Endometrium (tissue), 2 donors: ENCODE measurements around the gene PIKFYVE.
"Not testable (repeated sequence)": the region's sequence is repeated elsewhere in the genome, so short reads cannot be mapped to it uniquely, and the experiment has no call there.

Source experiments
- FAIRE-seq: peaks from 2 replicates; lab custom pipeline; 2012; peaks lifted over from hg19 to GRCh38; lab: Jason Lieb, UNC
- donor health status: control.
- donor health status: control.

PIKFYVE gene

DNA sequence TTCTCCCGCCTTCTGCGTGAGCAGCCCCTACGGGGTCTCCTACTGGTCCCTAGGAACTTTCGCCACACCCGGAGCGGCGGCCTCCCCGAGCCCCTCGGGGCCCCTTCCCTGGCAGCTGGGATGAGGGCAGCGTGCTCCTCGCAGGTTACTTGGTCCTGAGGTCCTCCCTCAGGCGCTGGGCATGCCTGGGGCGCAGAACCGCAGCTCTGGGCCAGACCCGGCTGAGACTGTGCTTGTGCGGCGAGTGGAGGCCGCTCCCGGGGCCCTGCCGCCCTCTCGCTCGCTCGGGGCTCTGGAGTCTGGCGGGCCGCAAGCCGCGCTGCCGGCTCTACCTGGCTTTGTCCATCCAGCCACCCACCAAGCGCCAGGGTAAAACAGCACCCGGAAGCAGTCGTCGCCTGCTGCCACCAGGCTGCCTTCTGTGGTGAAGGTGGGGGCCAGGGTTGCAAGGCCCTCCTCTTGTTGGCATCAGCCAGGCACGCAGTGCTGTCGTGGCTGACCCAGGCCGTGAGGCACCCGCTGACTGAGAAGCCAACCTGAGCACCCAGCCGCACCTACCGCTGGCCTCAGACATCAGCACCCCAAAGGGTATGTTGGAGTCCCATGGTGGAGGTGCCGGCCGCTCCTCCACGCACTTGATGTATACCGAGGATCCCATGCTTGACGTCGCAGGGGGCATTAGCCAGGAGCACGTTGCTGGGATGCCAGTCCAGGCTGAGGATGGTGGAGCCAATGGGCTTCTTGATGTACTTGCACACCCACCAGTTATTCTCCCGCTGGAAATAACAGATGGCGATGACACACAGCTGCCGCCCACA lies 94.4 kb downstream of the PIKFYVE start:
- FAIRE-seq = no peak

DNA sequence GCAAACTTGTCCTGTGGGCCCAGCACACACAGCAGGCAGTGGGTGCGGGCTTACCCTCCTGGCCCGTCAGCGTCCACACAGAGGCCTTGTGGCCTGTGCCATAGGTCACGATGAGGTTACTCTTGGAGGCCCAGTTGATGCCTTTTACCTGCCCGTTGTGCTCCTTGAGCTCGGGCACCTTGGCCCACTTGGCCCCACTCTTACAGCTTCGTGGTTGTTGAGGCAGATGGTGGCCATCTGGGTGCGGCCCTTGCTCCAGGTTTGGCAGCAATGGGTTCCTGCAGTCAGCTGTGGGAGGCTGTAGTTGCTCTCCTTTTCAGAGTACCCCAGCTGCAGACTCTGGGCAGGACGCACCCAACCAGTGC lies 95.0 kb downstream of the PIKFYVE start:
- no peak for FAIRE-seq

DNA sequence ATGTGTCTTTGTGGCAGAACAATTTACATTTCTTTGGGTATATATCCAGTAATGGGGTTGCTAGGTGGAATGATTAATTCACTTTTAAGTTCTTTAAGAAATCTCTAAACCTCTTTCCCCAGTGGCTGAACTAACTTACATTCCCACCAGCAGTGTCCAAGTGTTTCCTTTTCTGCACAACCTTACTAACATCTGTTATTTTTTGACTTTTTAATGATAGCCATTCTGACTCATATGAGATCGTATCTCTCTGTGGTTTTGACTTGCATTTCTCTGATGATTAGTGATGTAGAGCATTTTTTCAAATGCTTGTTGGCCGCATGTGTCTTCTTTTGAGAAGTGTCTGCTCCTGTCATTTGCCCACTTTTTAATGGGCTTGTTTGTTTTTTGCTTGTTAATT lies 97.4 kb downstream of the PIKFYVE start:
- FAIRE-seq = peak; percentile 80

DNA sequence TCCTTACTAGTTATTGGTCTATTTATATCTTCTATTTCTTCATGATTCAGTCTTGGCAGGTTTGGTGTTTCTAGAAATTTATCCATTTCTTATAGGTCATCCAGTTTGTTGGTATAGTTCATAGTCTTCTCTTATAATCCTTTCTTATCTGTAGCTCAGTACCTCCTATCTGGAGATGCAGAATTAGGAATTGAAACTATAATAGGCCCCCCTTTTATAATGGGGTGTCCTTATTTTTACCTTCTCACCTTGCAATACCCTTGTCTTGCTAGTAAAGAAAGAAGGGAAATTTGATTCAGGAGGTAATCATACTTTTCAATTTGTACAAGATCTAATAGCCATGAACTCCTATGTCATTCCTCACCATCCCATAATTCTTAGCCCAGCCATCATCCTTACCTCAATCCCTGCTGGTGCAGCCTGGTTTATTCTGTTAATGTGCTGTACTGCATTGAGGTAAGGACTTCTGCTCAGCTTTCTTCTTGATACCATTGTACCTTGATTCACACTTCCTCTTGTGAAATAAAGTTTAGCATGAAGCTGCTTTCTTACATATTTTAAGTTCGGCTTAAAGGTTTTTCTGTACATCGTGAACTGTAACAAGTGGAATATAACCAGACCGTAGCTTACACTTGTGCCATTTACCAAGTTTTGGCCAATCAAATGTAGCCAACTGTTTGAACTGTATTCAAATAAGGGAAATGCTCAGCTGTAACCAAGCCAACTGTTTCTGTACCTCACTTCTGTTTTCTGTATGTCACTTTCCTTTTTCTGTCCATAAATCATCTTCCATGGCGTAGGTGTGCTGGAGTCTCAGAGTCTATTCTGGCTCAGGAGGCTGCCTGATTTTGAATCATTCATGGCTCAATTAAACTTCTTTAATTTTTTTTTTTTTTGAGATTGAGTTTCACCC lies 100.4 kb downstream of the PIKFYVE start:
- FAIRE-seq = no peak

DNA sequence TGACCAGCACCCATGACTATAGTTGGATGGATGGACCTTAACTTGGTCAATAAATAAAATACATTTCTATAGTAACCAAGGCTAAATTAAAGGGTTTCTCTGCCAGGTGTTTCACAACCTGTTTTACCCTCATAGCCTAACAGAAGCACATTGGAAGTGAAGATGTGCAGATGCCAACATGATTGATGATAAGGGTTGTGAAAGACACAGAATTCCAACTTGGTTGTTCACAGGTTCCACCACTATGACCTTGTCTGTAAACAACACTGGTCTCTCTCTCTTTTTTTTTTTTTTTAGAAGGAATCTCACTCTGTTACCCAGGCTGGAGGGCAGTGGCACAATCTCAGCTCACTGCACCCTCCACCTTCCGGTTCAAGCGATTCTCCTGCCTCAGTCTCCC lies 103.0 kb downstream of the PIKFYVE start:
- FAIRE-seq = no peak

DNA sequence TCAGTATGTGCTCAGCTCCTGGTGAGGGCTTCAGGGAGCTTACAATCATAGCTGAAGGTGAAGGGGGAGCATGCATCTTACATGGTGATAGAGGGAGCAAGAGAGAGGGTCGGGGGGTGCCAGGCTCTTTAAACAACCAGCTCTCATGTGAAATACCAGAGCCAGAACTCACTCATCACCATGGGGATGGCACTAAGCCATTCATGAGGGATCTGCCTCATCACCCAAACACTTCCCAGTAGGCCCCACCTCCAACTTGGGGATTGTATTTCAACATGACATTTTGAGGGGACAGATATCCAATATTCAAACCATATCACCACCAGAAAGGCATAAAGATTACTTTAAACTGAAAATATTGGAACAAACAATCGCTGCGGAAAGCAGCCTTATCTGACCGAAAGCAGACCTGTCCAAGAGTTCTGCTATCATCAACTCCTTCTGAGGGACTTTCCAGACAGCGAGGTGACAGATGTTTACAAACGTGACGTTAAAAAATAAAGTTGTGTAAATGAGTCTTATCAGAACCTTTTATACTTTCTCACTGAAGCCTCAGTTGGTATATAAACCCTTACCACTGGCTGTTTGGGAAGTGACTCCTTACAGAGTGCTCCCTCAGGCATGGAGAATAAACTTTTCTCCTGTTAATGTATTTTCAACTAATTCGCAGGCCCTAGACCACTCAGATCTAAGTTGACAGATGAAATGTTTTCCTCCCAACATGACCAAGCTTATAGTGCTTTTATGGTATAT lies 105.0 kb downstream of the PIKFYVE start:
- FAIRE-seq = no peak

DNA sequence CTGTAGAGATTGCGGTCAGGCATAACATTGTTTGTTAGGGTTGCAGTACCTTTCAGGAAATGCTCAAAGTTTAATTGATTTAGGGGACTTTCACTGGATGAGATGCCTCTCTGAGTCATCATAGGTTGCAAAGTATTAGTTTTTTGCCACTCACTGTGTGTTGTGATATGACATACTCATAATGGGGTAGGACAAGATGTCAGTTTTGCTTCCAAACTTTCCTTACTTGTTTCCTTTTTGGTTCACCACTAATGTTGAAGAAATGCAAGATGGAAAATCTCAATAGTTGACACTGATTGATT lies 105.5 kb downstream of the PIKFYVE start:
- FAIRE-seq = no peak

DNA sequence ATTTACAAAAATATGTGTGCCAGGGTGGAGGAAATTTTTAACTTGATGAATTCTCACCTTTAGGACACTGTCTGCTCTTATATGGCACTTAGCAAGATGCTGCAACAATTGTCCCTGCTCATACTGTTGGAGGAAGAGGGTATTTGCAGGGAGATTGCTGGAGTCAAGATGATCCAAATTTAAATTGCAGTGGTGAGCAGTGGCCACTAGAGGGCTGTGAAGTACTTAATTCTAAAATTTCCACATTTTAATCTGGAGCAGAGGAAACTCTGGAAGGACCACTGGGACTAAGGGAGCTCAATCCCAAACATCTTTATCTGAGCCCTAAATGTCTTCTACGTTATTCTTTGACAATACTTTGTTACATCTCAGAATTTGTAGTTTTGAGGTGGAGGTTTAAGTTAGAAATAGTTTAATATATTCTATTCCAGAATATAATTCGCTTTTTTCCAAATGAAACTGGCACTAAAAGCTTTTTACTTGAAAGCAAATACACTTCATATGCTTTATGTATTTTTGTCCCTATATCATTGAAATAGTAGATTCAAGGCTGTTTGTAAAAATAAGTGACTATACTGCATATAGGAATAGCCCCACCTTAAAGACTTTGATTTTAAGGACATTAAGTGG lies 107.5 kb downstream of the PIKFYVE start:
- peak; percentile 82 for FAIRE-seq

DNA sequence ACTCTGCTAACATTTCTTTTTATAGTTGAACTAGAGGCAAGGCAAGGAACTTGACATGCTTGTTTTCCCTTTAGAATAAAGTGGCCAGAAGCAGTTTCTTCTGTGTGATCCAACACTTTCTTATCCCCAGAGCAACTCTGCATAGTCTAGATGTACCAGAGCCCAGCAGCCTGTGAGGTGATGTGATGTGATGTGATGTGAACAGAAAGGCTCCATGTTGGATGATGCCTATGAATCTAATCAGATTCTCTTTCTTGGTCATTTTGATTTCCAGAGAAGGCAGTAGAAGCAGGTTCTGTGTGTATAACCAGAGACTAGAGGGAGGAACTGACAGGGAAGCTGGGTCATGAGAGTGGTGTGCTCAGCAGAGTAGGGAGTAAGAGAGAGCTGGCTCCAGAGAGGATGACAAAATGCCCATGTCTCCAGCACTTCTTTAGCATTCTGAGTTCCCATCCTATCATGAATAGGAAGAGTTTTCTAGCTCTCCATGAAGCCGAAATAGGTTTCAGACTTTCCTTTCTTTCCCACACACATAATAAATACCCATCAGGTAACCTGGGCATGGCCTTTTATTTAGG lies 109.5 kb downstream of the PIKFYVE start:
- FAIRE-seq = no peak

DNA sequence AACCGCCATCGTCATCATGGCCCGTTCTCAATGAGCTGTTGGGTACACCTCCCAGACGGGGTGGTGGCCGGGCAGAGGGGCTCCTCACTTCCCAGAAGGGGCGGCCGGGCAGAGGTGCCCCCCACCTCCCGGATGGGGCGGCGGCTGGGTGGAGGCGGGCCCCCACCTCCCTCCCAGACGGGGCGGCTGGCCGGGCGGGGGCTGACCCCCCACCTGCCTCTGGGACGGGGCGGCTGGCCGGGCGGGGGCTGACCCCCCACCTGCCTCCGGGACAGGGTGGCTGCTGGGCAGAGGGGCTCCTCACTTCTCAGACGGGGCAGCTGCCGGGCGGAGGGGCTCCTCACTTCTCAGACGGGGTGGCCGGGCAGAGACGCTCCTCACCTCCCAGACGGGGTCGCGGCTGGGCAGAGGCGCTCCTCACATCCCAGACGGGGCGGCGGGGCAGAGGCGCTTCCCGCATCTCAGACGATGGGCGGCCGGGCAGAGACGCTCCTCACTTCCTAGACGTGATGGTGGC lies 111.3 kb downstream of the PIKFYVE start:
- FAIRE-seq = not testable (repeated sequence)

DNA sequence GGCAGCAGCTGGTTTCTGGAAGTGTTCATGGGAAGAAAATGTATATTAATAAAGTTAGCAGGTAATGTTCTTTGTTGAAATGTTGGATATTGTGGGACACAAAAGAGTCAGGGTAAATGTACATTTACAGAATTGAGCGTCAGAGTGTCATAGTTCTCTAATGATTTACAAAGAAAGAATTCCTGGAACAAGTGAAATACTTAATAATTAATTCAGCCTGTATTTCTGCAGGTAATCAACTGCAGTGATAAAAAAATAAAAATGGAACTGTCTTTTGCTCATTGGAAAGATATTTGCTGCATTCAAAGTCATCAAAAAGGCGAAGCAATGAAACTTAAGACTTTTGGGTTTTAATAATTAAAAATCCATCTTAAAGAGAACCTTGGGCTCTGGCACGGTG lies 113.1 kb downstream of the PIKFYVE start:
- no peak for FAIRE-seq

DNA sequence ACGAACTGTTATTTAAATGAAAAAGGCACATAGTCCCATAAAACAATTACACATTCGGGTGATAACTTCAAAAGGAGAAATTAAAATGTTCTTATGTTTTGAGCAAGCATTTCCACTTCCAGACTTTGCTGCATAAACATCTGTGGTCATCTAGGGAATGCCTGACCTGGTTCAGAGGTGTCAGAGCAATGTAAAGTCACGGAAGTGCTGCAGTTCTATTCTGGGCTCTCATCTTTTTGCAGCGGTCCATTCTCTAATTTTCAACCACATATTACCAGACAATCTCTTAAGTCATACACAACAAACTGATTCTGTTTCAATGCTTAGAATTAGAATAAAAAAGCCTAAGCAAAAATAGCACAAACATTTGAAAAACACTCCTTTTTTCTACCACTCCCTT lies 118.6 kb downstream of the PIKFYVE start:
- no peak for FAIRE-seq

DNA sequence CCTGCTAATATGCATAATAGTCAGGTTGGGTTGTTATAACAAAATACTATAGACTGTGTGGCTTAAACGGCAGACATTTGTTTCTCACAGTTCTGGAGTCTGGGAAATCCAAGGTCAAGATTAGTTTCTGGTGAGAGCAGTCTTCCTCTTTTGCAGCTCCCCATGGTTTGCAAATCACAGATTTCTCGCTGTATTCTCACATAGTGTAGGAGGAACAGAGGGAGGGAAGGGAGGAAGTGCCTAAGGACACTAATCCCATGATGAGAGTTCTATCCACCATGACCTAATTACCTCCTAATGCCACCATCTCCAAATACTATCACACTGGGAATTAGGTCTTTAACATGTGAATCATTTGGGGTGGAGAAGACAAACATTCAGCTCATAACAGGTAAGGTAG lies 120.5 kb downstream of the PIKFYVE start:
- FAIRE-seq = no peak

DNA sequence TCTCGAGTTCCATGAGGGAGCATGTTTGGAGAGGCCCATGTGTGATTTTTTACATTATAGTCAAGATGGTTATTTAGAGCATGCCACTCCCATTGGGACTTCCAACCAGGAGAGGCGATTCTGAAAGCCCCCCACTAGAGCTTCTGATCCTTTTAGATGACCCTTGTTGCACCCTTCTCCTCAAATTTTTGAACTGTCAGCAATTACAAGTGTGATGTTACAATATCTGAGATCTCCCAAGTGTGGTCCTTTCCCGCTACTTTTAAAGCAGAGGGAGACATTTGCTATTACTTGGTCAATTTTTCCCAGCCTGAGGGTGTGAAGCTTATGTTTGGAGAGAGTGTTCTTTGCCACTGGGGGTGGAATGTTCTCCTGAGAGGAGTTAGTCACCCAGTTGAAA lies 123.9 kb downstream of the PIKFYVE start:
- no peak for FAIRE-seq

DNA sequence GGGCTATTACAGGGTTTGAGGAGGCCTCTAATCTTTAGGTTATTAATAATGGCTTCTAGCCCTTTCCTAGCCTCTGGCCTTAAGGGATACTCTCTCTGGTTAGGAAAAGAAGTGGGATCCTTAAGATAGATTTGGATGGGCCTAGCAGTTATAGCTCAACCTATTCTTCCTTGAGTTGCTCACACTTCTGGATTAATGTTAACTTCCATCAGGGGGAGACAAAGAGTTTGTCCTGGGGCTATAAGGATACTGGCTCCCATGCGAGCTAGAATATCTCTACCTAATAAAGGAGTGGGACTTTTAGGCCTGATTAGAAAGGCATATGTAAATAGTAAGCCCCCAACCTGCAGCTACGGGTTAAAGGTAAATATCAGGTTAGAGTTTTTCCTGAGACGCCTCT lies 126.2 kb downstream of the PIKFYVE start:
- no peak for FAIRE-seq

DNA sequence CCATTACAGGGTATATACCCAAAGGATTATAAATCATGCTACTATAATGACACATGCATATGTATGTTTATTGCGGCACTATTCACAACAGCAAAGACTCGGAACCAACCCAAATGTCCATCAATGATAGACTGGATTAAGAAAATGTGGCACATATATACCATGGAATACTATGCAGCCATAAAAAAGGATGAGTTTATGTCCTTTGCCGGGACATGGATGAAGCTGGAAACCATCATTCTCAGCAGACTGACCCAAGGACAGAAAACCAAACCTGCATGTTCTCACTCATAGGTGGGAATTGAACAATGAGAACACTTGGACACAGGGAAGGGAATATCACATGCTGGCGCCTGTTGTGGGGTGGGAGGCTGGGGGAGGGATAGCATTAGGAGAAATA lies 130.7 kb downstream of the PIKFYVE start:
- not testable (repeated sequence) for FAIRE-seq

DNA sequence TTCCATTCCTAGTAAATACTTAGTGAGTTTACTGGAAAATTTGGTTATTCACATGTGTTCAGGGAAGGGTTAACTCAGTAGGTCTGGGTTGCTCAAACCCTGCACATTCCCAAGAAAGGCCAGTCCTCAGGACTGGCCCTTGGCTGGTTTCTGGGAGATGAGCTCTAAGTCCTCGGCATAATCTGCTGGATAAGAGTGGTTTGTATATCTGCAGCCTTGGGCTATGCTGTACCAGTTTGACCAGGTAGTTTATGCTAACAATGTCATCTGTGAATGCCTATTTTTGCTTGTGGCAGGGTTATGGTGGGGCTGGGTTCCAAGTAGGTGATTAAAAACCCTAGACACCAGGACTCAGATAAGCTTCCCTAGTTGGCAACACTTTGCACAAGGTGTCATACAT lies 133.1 kb downstream of the PIKFYVE start:
- FAIRE-seq = no peak

DNA sequence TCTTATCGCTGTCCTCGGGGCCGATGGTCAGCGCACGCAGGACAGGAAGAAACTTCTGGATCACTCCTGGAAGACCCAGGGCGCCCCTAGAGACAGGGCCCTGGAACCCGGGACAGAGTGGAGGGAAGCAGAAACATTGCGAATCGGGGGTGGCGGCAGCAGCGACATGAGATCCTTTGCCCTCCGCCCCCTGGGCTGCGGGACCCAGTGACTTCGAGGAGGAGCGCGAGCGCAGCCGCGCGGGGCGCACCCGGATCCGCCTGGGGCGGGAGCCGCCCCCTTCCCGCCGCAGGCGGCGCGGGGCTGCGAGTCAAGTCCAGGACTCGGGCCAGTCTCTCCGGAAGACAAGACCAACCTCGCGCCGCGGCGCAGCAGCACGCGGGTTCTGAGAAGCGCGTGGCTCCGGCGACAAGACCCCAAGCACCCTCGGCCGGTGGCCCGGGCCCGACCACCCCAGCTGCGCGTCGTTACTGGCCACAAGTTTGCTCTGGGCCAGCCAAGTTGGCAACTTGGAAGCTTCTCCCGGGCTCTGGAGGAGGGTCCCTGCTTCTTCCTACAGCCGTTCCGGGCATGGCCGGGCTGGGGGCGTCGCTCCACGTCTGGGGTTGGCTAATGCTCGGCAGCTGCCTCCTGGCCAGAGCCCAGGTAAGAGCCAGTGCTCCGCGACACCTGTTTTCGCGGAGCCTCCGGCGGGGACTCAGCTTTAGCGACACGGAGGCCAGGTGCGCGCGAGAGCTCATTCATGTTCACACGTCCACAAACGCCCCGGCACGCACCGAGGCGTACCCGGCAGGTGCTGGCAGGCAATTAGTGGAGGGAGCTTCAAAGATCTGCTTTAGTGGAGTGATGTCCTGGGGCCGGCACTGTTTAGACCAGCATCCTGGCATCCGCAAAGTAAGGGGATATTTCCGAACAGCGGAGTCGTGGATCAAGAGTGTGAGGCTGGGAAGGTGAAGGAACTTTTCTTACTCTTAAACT lies 140.7 kb downstream of the PIKFYVE start, which contains the start of gene PTH2R:
TSS of gene PTH2R (plus strand) at position 319 of the 978 bp plus-strand sequence. CDS start at position 571, 252 bp downstream.
- no peak for FAIRE-seq

DNA sequence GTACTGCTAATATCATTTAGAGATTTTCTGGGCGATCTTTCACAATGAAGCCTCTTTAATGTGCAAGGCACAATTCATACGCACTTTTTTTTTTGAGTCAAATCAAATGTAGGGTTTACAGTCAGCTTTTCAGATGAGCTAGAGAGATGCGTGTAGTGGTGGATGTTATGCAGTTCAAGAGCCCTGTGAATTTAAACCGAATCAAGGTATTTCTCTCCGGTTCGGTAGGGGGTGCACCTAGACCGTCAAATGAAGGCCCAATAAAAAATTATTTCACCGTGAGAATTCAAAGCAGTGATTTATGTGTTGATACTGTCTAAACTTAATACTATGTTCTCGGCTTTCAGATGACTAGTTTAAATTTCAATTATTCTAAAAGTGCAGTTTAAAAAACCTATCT lies 141.6 kb downstream of the PIKFYVE start:
- peak; percentile 29 for FAIRE-seq
